Stomach (tissue), 4 donors: Measurements from ENCODE around the gene GUK1.

Source experiments
- CTCF ChIP-seq, 7 experiments: fragments of 450-650 bp in 4 of 7; fragments of 200-600 bp in 3 of 7; sonication (generic) in 3 of 7; IDR thresholded peaks; one replicate each; pipeline ENCODE4 v1.5.1; 2016 to 2019; ENCODE audit warnings: antibody characterized with exemption in 7 of 7, control low read depth in 2 of 7, mild to moderate bottlenecking in 1 of 7
- EP300 ChIP-seq: sonication (generic); formaldehyde crosslinking; IDR thresholded peaks from one replicate; pipeline ENCODE4 v1.6.1; 2017; ENCODE audit warnings: antibody characterized with exemption

- TF ChIP-seq CTCF (IDR thresholded peaks at IDR 0.05) (no peak), EP300 (no peak)
Observed at GRCh38 chr1:228182296-228183030, 42.4 kb downstream of the GUK1 start.
